NCI-H1417 treated with DMSO at 0.1 percent for 48 hours (cell line): ENCODE results near the gene DENND2D.
"Not testable (repeated sequence)": the region's sequence is repeated elsewhere in the genome, so short reads cannot be mapped to it uniquely, and the experiment has no call there.

Experiments used
- DNase-seq: peaks from one replicate; lab custom pipeline; 2025; lab: John Stamatoyannopoulos, UW

DENND2D gene

GRCh38 chr1:111221633-111222291 is 21.3 kb upstream of the DENND2D start:
- no peak for DNase-seq

GRCh38 chr1:111221276-111221632 is 20.8 kb upstream of the DENND2D start:
- DNase-seq, result no peak

- DNase-seq, result no peak
These were observed 19.9 kb upstream of the DENND2D start for GRCh38 chr1:111220302-111220890.

GRCh38 chr1:111219557-111220286 is 19.3 kb upstream of the DENND2D start:
- no peak for DNase-seq

GRCh38 chr1:111218701-111219556 is 18.5 kb upstream of the DENND2D start:
- no peak for DNase-seq

- no peak for DNase-seq
These were observed 16.9 kb upstream of the DENND2D start for GRCh38 chr1:111217183-111217910.

- DNase-seq, result no peak
These were observed 16.3 kb upstream of the DENND2D start for GRCh38 chr1:111216751-111217150.

- not testable (repeated sequence) for DNase-seq
These were observed 14.8 kb upstream of the DENND2D start for GRCh38 chr1:111215285-111215684.

GRCh38 chr1:111214884-111215283 is 14.4 kb upstream of the DENND2D start:
- no peak for DNase-seq

GRCh38 chr1:111214074-111214801 is 13.8 kb upstream of the DENND2D start:
- DNase-seq, result no peak

GRCh38 chr1:111213412-111213811 is 13.0 kb upstream of the DENND2D start:
- no peak for DNase-seq

- DNase-seq, result no peak
These were observed 12.3 kb upstream of the DENND2D start for GRCh38 chr1:111212634-111213335.

- no peak for DNase-seq
These were observed 11.5 kb upstream of the DENND2D start for GRCh38 chr1:111211921-111212320.

GRCh38 chr1:111209622-111210021 is 9.2 kb upstream of the DENND2D start:
- no peak for DNase-seq

- DNase-seq, result no peak
These were observed 8.5 kb upstream of the DENND2D start for GRCh38 chr1:111208921-111209320.

GRCh38 chr1:111205714-111206050 is 5.2 kb upstream of the DENND2D start:
- no peak for DNase-seq

- DNase-seq, result no peak
These were observed 4.7 kb upstream of the DENND2D start for GRCh38 chr1:111204983-111205713.

GRCh38 chr1:111204201-111204982 is 3.9 kb upstream of the DENND2D start:
- no peak for DNase-seq

GRCh38 chr1:111203681-111204200 is 3.3 kb upstream of the DENND2D start:
- no peak for DNase-seq
